Activated T-helper 9 cell treated with anti-CD3 and anti-CD28 coated beads, Interleukin-2, amount 50 U/mL, for 16 hours (primary cell): ENCODE data around the gene SRPRA.

Experiments
- DNase-seq: peaks from one replicate; pipeline ENCODE4 v3.0.0-alpha.2; 2020; ENCODE audit warnings: low read depth

The SRPRA gene

DNA sequence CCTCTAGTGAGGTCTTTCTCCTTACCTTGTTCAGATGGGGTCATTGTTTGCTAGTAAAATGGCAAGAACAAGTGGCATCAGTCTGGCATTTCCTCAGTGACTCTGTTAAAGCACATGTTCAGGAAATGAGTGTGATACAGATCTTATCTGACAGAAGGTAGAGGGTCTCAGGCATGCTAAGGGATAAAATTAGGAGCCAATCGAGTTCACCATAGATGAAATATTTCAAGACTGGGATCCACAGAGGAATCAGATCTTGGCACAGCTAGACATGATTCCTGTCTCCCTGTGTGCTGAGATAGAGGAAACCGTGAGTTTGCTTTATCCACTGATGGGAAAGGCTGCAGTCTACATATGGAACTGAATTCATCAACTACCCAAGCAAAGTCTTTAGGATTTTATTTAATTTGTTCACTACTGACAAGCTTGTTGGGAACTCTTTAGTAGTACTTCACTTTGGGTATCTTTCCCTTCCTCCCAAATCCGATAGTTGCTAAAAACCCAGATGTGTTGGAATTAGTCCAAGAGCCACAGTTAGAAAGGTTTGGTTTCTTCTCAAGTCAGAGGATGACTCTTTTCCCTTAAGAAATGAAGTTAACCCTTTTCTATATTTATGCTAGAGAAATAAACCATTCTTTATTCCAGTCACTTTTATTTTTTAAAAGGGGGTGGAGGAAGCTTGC, 38.7 kb downstream of the SRPRA start:
- DNase-seq: no peak

GRCh38 chr11:126226334-126227084, 42.2 kb downstream of the SRPRA start:
- DNase-seq: no peak

DNA sequence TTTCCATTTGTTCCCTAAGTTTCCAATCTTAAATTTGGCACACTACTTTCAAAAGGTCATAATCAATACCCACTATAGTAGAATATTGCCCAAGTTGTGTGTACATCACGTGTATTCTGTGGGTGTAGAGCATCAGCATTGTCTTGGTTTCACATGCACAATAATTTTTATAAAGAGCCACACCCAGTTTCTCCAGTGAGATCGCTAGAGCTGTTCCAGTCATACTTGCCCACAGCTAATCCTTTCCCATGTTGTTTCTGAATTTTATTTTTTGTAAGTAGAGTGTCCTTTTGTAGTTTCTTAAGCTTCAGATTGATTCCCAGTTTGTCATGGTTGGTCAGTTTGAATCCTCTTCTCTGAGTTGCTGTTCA, 43.4 kb downstream of the SRPRA start:
- DNase-seq: no peak

DNA sequence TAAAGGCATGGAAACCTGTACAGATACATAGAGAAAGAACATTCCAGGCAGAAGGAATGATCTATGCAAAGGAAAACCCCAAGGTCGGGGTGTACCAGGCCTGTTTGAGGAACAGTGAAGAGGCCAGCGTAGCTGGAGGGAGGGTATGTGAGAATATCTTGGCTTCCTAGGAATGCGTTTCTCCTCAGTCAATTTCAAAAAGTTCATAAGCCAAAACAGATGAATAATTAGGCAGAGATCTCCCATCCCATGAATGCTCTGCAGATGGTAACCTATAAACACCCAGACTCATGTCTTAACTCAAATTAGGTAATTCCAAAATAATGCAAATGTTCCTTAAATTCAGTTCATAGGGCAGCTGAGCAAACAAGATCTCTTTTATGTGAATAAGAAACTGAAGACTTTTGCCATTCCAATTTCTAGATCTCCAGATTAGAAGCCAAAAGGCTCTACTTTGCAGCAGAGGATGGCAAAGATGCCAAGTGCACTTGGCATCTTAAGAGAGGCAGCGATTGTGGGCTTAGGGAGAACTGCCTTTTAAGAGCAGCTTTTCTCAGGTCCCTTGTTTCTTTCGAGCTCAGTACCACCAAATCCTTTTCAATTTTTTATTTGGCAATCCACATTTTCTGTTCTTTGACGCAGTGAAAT, 43.9 kb downstream of the SRPRA start:
- DNase-seq: no peak

GRCh38 chr11:126219547-126219946, 49.1 kb downstream of the SRPRA start:
- no peak for DNase-seq

GRCh38 chr11:126217491-126217890, 51.2 kb downstream of the SRPRA start:
- DNase-seq: no peak

- no peak for DNase-seq
Observed at GRCh38 chr11:126216526-126217305, 52.0 kb downstream of the SRPRA start.

GRCh38 chr11:126214841-126215240, 53.9 kb downstream of the SRPRA start:
- DNase-seq: no peak

- no peak for DNase-seq
Observed at GRCh38 chr11:126214441-126214840, 54.3 kb downstream of the SRPRA start.
